ENCODE results near the gene DNAH9. TPM values are rescaled to one million over a fixed set of nuclear protein-coding genes. Genes with fewer than 3 reads are reported as not detected.
"Not testable (repeated sequence)": the region's sequence is repeated elsewhere in the genome, so short reads cannot be mapped to it uniquely, and the experiment has no call there.

The DNAH9 gene
- total RNA-seq, 2 donors from 2014 or later: not detected

- no peak for ATAC-seq (ENCODE audit: insufficient number of reproducible peaks, low FRiP score, low read depth)
- Histone ChIP-seq H3K36me3 (no peaks in the 10 kb centered on the region), H3K27me3 (replicated peaks; ENCODE audit: insufficient read depth) (no peaks in the 10 kb centered on the region), H3K4me3 (no peak overlapping the region), H3K27ac (no peak overlapping the region), H3K9me3 (peaks cover 8% of the 10 kb centered on the region), H3K4me1 (ENCODE audit: control insufficient read depth in 1 of 2, low read depth in 2 of 2) (peaks cover 0 to 9% of the 10 kb centered on the region in 2 donors)
- TF ChIP-seq, protein P1, sequence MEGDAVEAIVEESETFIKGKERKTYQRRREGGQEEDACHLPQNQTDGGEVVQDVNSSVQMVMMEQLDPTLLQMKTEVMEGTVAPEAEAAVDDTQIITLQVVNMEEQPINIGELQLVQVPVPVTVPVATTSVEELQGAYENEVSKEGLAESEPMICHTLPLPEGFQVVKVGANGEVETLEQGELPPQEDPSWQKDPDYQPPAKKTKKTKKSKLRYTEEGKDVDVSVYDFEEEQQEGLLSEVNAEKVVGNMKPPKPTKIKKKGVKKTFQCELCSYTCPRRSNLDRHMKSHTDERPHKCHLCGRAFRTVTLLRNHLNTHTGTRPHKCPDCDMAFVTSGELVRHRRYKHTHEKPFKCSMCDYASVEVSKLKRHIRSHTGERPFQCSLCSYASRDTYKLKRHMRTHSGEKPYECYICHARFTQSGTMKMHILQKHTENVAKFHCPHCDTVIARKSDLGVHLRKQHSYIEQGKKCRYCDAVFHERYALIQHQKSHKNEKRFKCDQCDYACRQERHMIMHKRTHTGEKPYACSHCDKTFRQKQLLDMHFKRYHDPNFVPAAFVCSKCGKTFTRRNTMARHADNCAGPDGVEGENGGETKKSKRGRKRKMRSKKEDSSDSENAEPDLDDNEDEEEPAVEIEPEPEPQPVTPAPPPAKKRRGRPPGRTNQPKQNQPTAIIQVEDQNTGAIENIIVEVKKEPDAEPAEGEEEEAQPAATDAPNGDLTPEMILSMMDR (IDR thresholded peaks at IDR 0.05): no peak
- DNase-seq (ENCODE audit: low spot score): no peak
These were observed 352.7 kb downstream of the DNAH9 start for GRCh38 chr17:11950771-11951519.

GRCh38 chr17:11952610-11953009 lies 354.3 kb downstream of the DNAH9 start:
- H3K27me3 ChIP-seq (replicated peaks; ENCODE audit: insufficient read depth): no peaks in the 10 kb centered on the region
- H3K4me3 ChIP-seq: no peak overlapping the region
- H3K27ac ChIP-seq: no peak overlapping the region
- ATAC-seq (ENCODE audit: insufficient number of reproducible peaks, low FRiP score, low read depth) (no peak), DNase-seq (ENCODE audit: low spot score) (no peak)
- peaks cover 8% of the 10 kb centered on the region for H3K9me3 ChIP-seq
- peaks cover 0 to 9% of the 10 kb centered on the region in 2 donors for H3K4me1 ChIP-seq (ENCODE audit: control insufficient read depth in 1 of 2, low read depth in 2 of 2)
- H3K36me3 ChIP-seq: no peaks in the 10 kb centered on the region
- TF ChIP-seq, protein P1 (IDR thresholded peaks at IDR 0.05): no peak

DNA sequence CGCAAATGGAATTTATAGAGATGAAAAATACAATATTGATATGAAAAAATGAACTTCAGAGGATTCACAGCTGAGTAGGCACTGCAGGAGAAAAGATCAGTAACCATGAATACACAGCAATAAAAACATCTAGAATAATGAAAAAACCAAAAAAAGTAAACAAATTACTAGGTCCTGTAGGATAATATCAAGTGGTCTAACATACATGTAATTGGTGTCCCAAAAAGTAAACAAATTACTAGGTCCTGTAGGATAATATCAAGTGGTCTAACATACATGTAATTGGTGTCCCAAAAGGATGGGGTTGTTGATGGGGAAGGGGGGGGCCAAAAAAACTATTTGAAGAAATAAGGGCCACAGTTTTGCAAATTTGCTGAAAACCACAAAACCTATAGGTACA lies 355.7 kb downstream of the DNAH9 start:
- Histone ChIP-seq H3K27ac (no peak overlapping the region), H3K36me3 (no peaks in the 10 kb centered on the region), H3K4me1 (ENCODE audit: control insufficient read depth in 1 of 2, low read depth in 2 of 2) (peaks cover 0 to 2% of the 10 kb centered on the region in 2 donors), H3K4me3 (no peak overlapping the region), H3K27me3 (replicated peaks; ENCODE audit: insufficient read depth) (no peaks in the 10 kb centered on the region), H3K9me3 (peaks cover 8% of the 10 kb centered on the region)
- TF ChIP-seq, protein P1 (IDR thresholded peaks at IDR 0.05): no peak
- DNase-seq (ENCODE audit: low spot score) (no peak), ATAC-seq (ENCODE audit: insufficient number of reproducible peaks, low FRiP score, low read depth) (no peak)

DNA sequence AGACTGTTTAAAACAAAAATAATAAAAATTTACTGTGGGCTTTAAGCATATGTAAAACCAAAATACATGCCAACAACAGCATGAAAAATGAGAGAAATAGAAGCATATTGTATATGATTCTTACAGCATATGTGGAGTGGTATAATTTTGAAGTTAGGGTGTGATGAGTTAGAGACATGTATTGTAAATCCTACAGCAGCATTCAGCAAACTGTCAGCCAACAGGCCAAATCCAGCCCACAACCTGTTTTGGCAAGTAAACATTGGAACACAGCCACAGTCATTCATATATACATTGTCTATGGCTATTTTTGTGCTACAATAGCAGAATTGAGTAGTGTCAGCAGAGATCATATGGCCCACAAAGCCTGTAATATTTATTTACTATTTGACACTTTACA lies 356.7 kb downstream of the DNAH9 start:
- Histone ChIP-seq H3K36me3 (no peaks in the 10 kb centered on the region), H3K4me1 (ENCODE audit: control insufficient read depth in 1 of 2, low read depth in 2 of 2) (no peaks in the 10 kb centered on the region)
- no peak for ATAC-seq (ENCODE audit: insufficient number of reproducible peaks, low FRiP score, low read depth)

DNA sequence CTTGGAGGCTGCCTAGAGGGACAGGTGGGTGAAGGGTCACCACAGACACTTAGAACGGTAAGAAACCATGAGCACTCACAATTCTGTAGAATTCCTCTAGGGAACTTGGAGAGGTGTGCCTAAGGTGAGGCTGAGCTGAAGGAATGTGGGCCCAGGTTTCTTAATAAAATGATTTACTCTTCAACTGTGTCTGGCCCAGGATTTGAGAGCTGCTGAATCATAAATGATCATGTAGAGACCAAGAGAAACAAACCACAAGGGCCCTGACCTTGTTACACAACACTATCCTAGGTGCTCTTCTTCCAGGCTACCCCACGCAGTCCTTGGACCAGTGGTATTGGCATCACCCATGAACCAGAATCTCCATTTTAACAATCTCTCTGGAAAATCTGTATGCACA lies 371.3 kb downstream of the DNAH9 start:
- TF ChIP-seq, protein P1 (IDR thresholded peaks at IDR 0.05): no peak
- Histone ChIP-seq H3K36me3 (no peaks in the 10 kb centered on the region), H3K27ac (no peak overlapping the region), H3K27me3 (replicated peaks; ENCODE audit: insufficient read depth) (no peaks in the 10 kb centered on the region), H3K4me3 (no peak overlapping the region), H3K4me1 (ENCODE audit: control insufficient read depth in 1 of 2, low read depth in 2 of 2) (no peaks in the 10 kb centered on the region), H3K9me3 (peaks cover 25% of the 10 kb centered on the region)
- ATAC-seq (ENCODE audit: insufficient number of reproducible peaks, low FRiP score, low read depth) (no peak), DNase-seq (ENCODE audit: low spot score) (no peak)

More for the DNA sequence above, 356.7 kb downstream of the DNAH9 start:
- H3K4me3 ChIP-seq: no peak overlapping the region
- DNase-seq (ENCODE audit: low spot score): no peak
- peaks cover 8% of the 10 kb centered on the region for H3K9me3 ChIP-seq
- TF ChIP-seq, protein P1 (IDR thresholded peaks at IDR 0.05): no peak
- no peak overlapping the region for H3K27ac ChIP-seq
- no peaks in the 10 kb centered on the region for H3K27me3 ChIP-seq (replicated peaks; ENCODE audit: insufficient read depth)

DNA sequence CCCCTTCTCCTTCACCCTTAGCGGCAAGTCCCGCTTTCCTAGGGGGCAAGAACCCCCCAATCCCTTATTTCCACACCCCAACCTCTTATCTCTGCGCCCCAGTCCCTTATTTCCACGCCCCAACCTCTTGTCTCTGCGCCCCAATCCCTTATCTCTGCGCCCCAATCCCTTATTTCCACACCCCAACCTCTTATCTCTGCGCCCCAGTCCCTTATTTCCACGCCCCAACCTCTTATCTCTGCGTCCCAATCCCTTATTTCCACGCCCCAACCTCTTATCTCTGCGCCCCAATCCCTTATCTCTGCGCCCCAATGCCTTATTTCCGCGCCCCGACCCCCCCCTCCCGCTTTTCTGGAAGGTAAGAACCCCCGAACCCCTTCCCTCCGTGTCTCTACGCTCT lies 374.5 kb downstream of the DNAH9 start:
- not testable (repeated sequence) for DNase-seq (ENCODE audit: low spot score); H3K27ac ChIP-seq

More for the DNA sequence above, 374.5 kb downstream of the DNAH9 start:
- H3K4me1 ChIP-seq (ENCODE audit: control insufficient read depth in 1 of 2, low read depth in 2 of 2); H3K27me3 ChIP-seq (replicated peaks; ENCODE audit: insufficient read depth); H3K36me3 ChIP-seq; H3K9me3 ChIP-seq; ATAC-seq (ENCODE audit: insufficient number of reproducible peaks, low FRiP score, low read depth); H3K4me3 ChIP-seq: not testable (repeated sequence)
